Measurements from ENCODE around the gene GET4.

GET4 gene

GRCh38 chr7:855686-856369 lies 20.5 kb upstream of the GET4 start:
- no peak for TF ChIP-seq CTCF (IDR thresholded peaks at IDR 0.05; ENCODE audit: low read depth, low read length)
- no peak overlapping the region for H3K4me3 ChIP-seq (ENCODE audit: low read depth, low read length)

GRCh38 chr7:856444-857095 lies 19.8 kb upstream of the GET4 start:
- TF ChIP-seq CTCF (IDR thresholded peaks at IDR 0.05; ENCODE audit: low read depth, low read length) = no peak
- no peak overlapping the region for H3K4me3 ChIP-seq (ENCODE audit: low read depth, low read length)

- no peak overlapping the region for H3K4me3 ChIP-seq (ENCODE audit: low read depth, low read length)
- TF ChIP-seq CTCF (IDR thresholded peaks at IDR 0.05; ENCODE audit: low read depth, low read length) = no peak
Measured at GRCh38 chr7:857661-858060, 18.7 kb upstream of the GET4 start.

- no peak overlapping the region for H3K4me3 ChIP-seq (ENCODE audit: low read depth, low read length)
- no peak for TF ChIP-seq CTCF (IDR thresholded peaks at IDR 0.05; ENCODE audit: low read depth, low read length)
Measured at GRCh38 chr7:859359-860030, 16.9 kb upstream of the GET4 start.

- H3K4me3 ChIP-seq (ENCODE audit: low read depth, low read length) = no peak overlapping the region
- no peak for TF ChIP-seq CTCF (IDR thresholded peaks at IDR 0.05; ENCODE audit: low read depth, low read length)
Measured at GRCh38 chr7:860149-860548, 16.2 kb upstream of the GET4 start.

- H3K4me3 ChIP-seq (ENCODE audit: low read depth, low read length) = no peak overlapping the region
- no peak for TF ChIP-seq CTCF (IDR thresholded peaks at IDR 0.05; ENCODE audit: low read depth, low read length)
Measured at GRCh38 chr7:861222-861621, 15.1 kb upstream of the GET4 start.

- TF ChIP-seq CTCF (IDR thresholded peaks at IDR 0.05; ENCODE audit: low read depth, low read length) = no peak
Measured at GRCh38 chr7:862157-862556, 14.2 kb upstream of the GET4 start.

More at GRCh38 chr7:862157-862556, 14.2 kb upstream of the GET4 start:
- H3K4me3 ChIP-seq (ENCODE audit: low read depth, low read length) = no peak overlapping the region

Measured in WI38 (cell line).